H1 (cell line): ENCODE measurements around the gene IQSEC3.

Experiments used
- CTCF ChIP-seq, 3 experiments: IDR thresholded peaks; 1 replicate in 2 of 3; 2 replicates in 1 of 3; pipeline versions ENCODE4 v1.5.1 to v1.6.1; 2011; ENCODE audit warnings: low read length in 3 of 3, mild to moderate bottlenecking in 3 of 3, inconsistent platforms in 2 of 3, low read depth in 1 of 3, moderate library complexity in 1 of 3; ENCODE audit not compliant: insufficient read depth in 1 of 3; ENCODE audit errors: control extremely low read depth in 1 of 3
- EP300 ChIP-seq, 2 experiments: IDR thresholded peaks; 1 replicate in 1 of 2; 2 replicates in 1 of 2; pipeline ENCODE4 v1.6.1; 2011 to 2012; ENCODE audit warnings: low read depth in 2 of 2, low read length in 2 of 2, mild to moderate bottlenecking in 2 of 2, borderline replicate concordance in 1 of 2, inconsistent platforms in 1 of 2, moderate library complexity in 1 of 2
- EZH2 ChIP-seq: fragments of 200-600 bp; sonication (generic); IDR thresholded peaks from 2 replicates; pipeline ENCODE4 v1.7.1; 2012; ENCODE audit warnings: low read depth, mild to moderate bottlenecking, moderate library complexity, low read length, inconsistent platforms; ENCODE audit not compliant: severe bottlenecking
- JUN ChIP-seq: IDR thresholded peaks from 2 replicates; pipeline ENCODE4 v1.6.1; 2011; ENCODE audit warnings: low read depth, mild to moderate bottlenecking, improper control_type of control experiment, low read length
- MAX ChIP-seq: IDR thresholded peaks from 2 replicates; pipeline ENCODE4 v1.6.1; 2012; ENCODE audit warnings: inconsistent platforms
- POLR2A ChIP-seq, 2 experiments: IDR thresholded peaks; 1 replicate in 1 of 2; 2 replicates in 1 of 2; pipeline ENCODE4 v1.6.1; 2011; ENCODE audit warnings: low read depth in 2 of 2, low read length in 2 of 2, mild to moderate bottlenecking in 2 of 2; ENCODE audit errors: control extremely low read depth in 1 of 2
- TEAD4 ChIP-seq: IDR thresholded peaks from 2 replicates; pipeline ENCODE4 v1.6.1; 2012; ENCODE audit warnings: low read depth, low read length, inconsistent platforms, mixed read lengths

DNA sequence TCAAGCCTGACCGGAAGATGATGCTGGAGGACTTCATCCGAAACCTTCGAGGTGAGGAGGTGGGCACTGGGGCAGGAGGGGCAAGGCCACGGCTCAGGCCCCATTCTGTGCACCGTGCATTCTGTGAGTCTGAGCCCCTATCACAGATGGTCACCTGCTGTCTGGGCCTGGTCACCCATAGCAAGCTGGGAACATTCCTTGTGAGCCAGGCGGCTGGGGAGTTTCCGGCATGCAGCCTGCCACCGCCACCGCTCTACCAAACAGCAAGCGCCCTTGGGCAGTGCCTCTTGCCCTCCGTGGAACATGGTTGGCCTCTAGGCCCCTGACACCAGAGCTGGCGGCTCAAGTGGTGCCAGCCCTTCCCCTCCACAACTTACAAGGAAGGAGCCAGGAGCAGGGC, 91.1 kb downstream of the IQSEC3 start:
- TF ChIP-seq TEAD4 (no peak), CTCF (IDR thresholded peaks at IDR 0.05; ENCODE audit: control extremely low read depth in 1 of 3, insufficient read depth in 1 of 3, low read depth in 1 of 3, low read length in 3 of 3) (no peak), POLR2A (IDR thresholded peaks at IDR 0.05; ENCODE audit: control extremely low read depth in 1 of 2, low read depth in 2 of 2, low read length in 2 of 2) (no peak), EP300 (IDR thresholded peaks at IDR 0.05; ENCODE audit: borderline replicate concordance in 1 of 2, low read depth in 2 of 2, low read length in 2 of 2) (no peak), JUN (no peak), MAX (no peak), EZH2 (no peak)
